Kidney epithelial cell (primary cell): Measurements from ENCODE around the gene GCSAML. TPM values are rescaled to one million over a fixed set of nuclear protein-coding genes. Genes with fewer than 3 reads are reported as not detected.

Experiments used
- DNase-seq: peaks from one replicate; pipeline ENCODE4 v3.0.0-alpha.2; 2010; ENCODE audit warnings: low read depth
- H3K27me3 ChIP-seq: 2 replicates; pipeline ENCODE4 v1.6.0; 2011; ENCODE audit warnings: low read length; ENCODE audit not compliant: control insufficient read depth, insufficient read depth
- H3K36me3 ChIP-seq: 2 replicates; pipeline ENCODE4 v1.5.1; 2011; ENCODE audit warnings: low read length; ENCODE audit not compliant: control insufficient read depth, insufficient read depth
- H3K4me3 ChIP-seq: 2 replicates; pipeline ENCODE4 v1.5.1; 2011; ENCODE audit warnings: low read depth, mild to moderate bottlenecking, control low read depth, low read length
- total RNA-seq: library from RNA; depleted of rRNA; stranded (reverse); fragments of >200 nt; gene quantifications from 2 replicates; pipeline ENCODE4 v1.2.3, GENCODE V29; 2015
- TF ChIP-seq, protein P1 (sequence below): IDR thresholded peaks from 2 replicates; pipeline ENCODE4 v1.5.1; 2011; ENCODE audit warnings: mild to moderate bottlenecking, moderate library complexity, low read length, control low read depth, inconsistent platforms; ENCODE audit not compliant: insufficient read depth, poor library complexity, severe bottlenecking

GCSAML gene
- total RNA-seq, 1 donor from 2014 or later: 0.04 TPM

DNA sequence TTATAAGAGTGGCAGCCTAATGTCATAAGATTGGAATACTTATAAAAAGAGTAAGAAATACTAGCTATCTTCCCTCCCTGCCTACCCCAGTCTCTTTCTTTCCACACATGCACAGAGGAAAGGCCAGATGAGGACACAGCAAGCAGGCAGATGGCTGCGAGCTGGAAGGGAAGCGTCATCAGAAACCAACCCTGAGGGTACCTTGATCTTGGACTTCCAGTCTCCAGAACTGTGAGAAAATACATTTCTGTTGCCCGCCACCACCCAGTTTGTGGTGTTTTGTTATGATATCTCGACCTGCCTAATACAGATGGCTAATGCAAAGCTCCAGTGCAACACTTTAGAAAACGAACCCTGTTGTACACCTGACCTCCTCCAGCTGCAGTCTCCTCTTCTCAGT lies 10.4 kb upstream of the GCSAML start:
- Histone ChIP-seq H3K36me3 (no peaks in the 10 kb centered on the region), H3K4me3 (no peak overlapping the region), H3K27me3 (no peaks in the 10 kb centered on the region)
- TF ChIP-seq, protein P1, sequence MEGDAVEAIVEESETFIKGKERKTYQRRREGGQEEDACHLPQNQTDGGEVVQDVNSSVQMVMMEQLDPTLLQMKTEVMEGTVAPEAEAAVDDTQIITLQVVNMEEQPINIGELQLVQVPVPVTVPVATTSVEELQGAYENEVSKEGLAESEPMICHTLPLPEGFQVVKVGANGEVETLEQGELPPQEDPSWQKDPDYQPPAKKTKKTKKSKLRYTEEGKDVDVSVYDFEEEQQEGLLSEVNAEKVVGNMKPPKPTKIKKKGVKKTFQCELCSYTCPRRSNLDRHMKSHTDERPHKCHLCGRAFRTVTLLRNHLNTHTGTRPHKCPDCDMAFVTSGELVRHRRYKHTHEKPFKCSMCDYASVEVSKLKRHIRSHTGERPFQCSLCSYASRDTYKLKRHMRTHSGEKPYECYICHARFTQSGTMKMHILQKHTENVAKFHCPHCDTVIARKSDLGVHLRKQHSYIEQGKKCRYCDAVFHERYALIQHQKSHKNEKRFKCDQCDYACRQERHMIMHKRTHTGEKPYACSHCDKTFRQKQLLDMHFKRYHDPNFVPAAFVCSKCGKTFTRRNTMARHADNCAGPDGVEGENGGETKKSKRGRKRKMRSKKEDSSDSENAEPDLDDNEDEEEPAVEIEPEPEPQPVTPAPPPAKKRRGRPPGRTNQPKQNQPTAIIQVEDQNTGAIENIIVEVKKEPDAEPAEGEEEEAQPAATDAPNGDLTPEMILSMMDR: no peak
- DNase-seq: no peak

DNA sequence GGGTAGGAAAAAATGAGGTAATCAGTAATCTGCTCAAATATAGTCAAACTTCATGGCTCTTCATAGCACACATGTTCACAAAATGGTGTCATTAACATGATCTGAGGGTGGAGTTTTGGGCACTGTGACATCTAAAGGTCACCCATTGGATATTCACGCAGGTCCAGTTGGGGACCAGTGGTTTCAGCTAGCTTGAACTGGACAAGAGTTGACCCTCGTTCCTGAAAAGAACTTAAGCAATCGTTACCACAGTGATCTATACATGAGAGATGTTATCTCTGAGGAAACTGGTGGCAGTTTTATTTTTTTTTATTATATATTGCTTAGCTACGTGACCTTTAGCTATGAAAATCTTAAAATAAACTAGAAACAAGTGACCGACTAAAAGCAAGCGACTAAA lies 9.7 kb upstream of the GCSAML start:
- Histone ChIP-seq H3K36me3 (no peaks in the 10 kb centered on the region), H3K4me3 (no peak overlapping the region), H3K27me3 (no peaks in the 10 kb centered on the region)
- DNase-seq: no peak
- TF ChIP-seq, protein P1: no peak

DNA sequence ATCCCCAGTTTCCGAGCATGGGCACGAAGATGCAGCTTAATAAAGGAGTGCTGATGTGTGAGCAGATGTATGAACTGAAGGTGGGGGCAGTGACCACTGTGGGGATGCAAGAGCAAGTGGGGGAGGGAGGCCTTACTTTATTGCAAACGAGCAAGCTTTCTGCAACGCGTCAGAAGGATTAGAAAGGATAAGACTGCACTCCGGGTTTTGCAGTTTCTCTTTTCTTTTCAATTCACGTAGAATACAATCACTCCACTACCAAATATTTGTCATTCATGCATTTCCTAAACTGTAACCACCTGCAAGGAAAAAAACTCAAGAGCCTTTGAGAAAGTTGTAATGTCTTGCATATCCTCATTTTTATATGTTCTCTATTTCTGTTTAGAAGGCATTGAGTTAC lies 8.4 kb upstream of the GCSAML start:
- TF ChIP-seq, protein P1: no peak
- no peak for DNase-seq
- Histone ChIP-seq H3K36me3 (no peaks in the 10 kb centered on the region), H3K27me3 (no peaks in the 10 kb centered on the region), H3K4me3 (no peak overlapping the region)

DNA sequence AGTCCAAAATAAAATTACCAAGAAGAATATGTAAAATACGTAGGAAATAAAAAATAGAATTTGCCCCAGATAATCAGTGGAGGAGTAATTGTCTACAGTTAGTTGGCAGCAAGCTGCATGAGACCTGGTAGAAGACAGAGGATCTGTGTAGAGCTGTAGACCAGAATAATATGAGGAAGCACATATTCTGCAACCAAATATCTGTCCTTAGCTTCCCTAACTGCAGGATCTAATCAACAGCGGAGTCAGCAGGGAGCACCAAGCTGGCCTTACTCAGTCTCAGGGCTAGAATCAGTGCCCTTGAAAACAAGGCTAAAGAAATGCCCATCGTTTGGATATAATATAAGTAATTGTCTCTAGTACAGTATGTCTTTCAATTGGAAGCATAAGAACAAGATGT lies 6.1 kb upstream of the GCSAML start:
- TF ChIP-seq, protein P1: no peak
- no peak overlapping the region for H3K4me3 ChIP-seq
- no peaks in the 10 kb centered on the region for H3K27me3 ChIP-seq
- no peak for DNase-seq
- no peaks in the 10 kb centered on the region for H3K36me3 ChIP-seq

DNA sequence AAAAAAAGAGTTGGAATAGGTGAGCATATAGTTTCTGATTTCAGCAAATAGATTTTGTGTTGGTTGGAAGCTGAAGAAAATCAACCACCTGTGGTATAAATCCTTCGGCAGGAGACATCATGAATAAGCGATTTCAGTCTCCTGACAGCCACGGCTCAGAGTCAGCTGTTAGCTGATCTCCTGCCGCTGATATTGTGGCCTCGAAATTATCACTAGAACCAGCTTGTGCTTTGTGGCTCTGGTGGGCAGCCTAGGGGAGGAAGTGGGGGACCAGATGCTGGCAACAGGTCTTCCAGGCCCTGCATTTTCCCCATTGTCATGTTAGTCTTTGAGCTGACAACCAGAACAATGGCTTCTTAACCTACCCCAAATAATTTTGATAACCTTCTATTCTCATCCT lies 842 bp upstream of the GCSAML start:
- Histone ChIP-seq H3K4me3 (no peak overlapping the region), H3K27me3 (no peaks in the 10 kb centered on the region), H3K36me3 (no peaks in the 10 kb centered on the region)
- TF ChIP-seq, protein P1: no peak
- no peak for DNase-seq

DNA sequence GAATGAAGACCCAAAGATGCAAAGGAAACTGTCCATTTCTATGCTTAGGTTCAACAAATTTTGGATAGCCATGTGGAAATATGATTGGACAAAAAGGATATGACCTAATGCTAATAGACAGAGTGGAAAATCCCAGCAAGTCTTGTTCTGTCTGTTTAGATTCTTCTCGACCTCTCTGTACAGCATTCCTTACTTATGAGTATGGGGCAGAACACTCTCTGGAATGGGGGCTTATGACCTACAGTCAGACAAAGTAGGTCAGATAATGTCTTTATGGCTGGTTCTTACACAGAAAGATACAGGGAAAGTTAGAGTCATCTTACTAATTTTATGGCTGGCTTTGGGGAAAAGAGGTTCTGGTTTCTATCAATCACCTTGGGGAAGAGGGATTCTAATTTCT lies 2.8 kb downstream of the GCSAML start:
- TF ChIP-seq, protein P1: no peak
- no peak overlapping the region for H3K4me3 ChIP-seq
- H3K27me3 ChIP-seq: no peaks in the 10 kb centered on the region
- H3K36me3 ChIP-seq: no peaks in the 10 kb centered on the region
- DNase-seq: no peak
